K562 (cell line): ENCODE measurements around the gene IFI16. TPM values are rescaled to one million over a fixed set of nuclear protein-coding genes. Genes with fewer than 3 reads are reported as not detected.

Source experiments
- KDM1A ChIP-seq, 2 experiments: fragments of 450-650 bp; IDR thresholded peaks; 2 replicates each; pipeline ENCODE4 v1.6.1; 2016; ENCODE audit warnings: mild to moderate bottlenecking in 2 of 2
- L3MBTL2 ChIP-seq: fragments of 450-650 bp; IDR thresholded peaks from 2 replicates; pipeline ENCODE4 v1.6.1; 2016; ENCODE audit warnings: mild to moderate bottlenecking, moderate library complexity
- NR4A1 ChIP-seq, 2 experiments: fragments of 250-450 bp in 1 of 2; fragments of 450-650 bp in 1 of 2; sonication (Bioruptor Pico) in 1 of 2; IDR thresholded peaks; 2 replicates each; pipeline versions ENCODE4 v1.4.0 to v1.6.1; 2016 to 2020; ENCODE audit warnings: mild to moderate bottlenecking in 2 of 2, missing compliant biosample characterization in 1 of 2, missing genetic modification characterization in 1 of 2, moderate library complexity in 1 of 2
- PHTF2 ChIP-seq: fragments of 250-450 bp; sonication (Bioruptor Pico); IDR thresholded peaks from 2 replicates; pipeline ENCODE4 v1.5.0; 2021; ENCODE audit warnings: mild to moderate bottlenecking
- POLR2AphosphoS2 ChIP-seq: IDR thresholded peaks from 2 replicates; pipeline ENCODE4 v1.6.1; 2012; ENCODE audit warnings: low read length, improper control_type of control experiment
- SMC3 ChIP-seq: conservative IDR thresholded peaks from 2 replicates; pipeline ENCODE4 v1.6.1; 2011; ENCODE audit warnings: low read depth, low read length, improper control_type of control experiment; ENCODE audit not compliant: insufficient read depth
- SRSF1 ChIP-seq: fragments of 200-400 bp; formaldehyde crosslinking; IDR thresholded peaks from 2 replicates; pipeline ENCODE4 v1.6.1; 2017; ENCODE audit warnings: mild to moderate bottlenecking, low read depth, low read length, moderate library complexity
- SRSF3 ChIP-seq: fragments of 200-400 bp; formaldehyde crosslinking; IDR thresholded peaks from 2 replicates; pipeline ENCODE4 v1.6.1; 2016; ENCODE audit warnings: mild to moderate bottlenecking, low read length, moderate library complexity; ENCODE audit not compliant: insufficient read depth
- SUPT5H ChIP-seq: fragments of 450-650 bp; IDR thresholded peaks from 2 replicates; pipeline ENCODE4 v1.6.1; 2016
- TAF7 ChIP-seq: fragments of 450-650 bp; IDR thresholded peaks from 2 replicates; pipeline ENCODE4 v1.6.1; 2016; ENCODE audit warnings: missing genetic modification characterization, missing compliant biosample characterization
- TCF3 ChIP-seq: sonication (generic); formaldehyde crosslinking; IDR thresholded peaks from 2 replicates; pipeline ENCODE4 v1.4.0; 2020; ENCODE audit warnings: mild to moderate bottlenecking, missing genetic modification reagents
- ZNF133 ChIP-seq: fragments of 250-450 bp; sonication (Bioruptor Pico); IDR thresholded peaks from 2 replicates; pipeline ENCODE4 v1.4.0; 2020; ENCODE audit warnings: mild to moderate bottlenecking
- ZNF143 ChIP-seq: sonication (generic); formaldehyde crosslinking; IDR thresholded peaks from 2 replicates; pipeline ENCODE4 v1.9.0; 2022; ENCODE audit warnings: mild to moderate bottlenecking, missing genetic modification reagents
- ZNF449 ChIP-seq: fragments of 250-450 bp; sonication (Bioruptor Pico); IDR thresholded peaks from 2 replicates; pipeline ENCODE4 v1.8.0; 2022; ENCODE audit warnings: moderate library complexity, mild to moderate bottlenecking, inconsistent platforms
- ZNF57 ChIP-seq: fragments of 450-650 bp; formaldehyde crosslinking; IDR thresholded peaks from 2 replicates; pipeline ENCODE4 v1.4.0; 2020; ENCODE audit warnings: mild to moderate bottlenecking, moderate library complexity
- ZNF699 ChIP-seq: fragments of 250-450 bp; sonication (Bioruptor Pico); IDR thresholded peaks from 2 replicates; pipeline ENCODE4 v1.8.0; 2021; ENCODE audit warnings: mild to moderate bottlenecking, moderate library complexity; ENCODE audit not compliant: insufficient replicate concordance
- ZNF830 ChIP-seq: fragments of 250-450 bp; sonication (Bioruptor Pico); IDR thresholded peaks from 2 replicates; pipeline ENCODE4 v1.5.0; 2021; ENCODE audit warnings: mild to moderate bottlenecking
- ZZZ3 ChIP-seq: fragments of 450-650 bp; IDR thresholded peaks from 2 replicates; pipeline ENCODE4 v1.6.1; 2016; ENCODE audit warnings: antibody characterized with exemption, mild to moderate bottlenecking, moderate library complexity
- polyA plus RNA-seq, 8 experiments: library from polyadenylated mRNA; depleted of rRNA in 4 of 8; stranded (reverse) in 5 of 8; unstranded in 3 of 8; fragments of >200 nt; fragmentation: Nextera tagmentation in 2 of 8; fragmentation: Illumina TruSeq in 1 of 8; extraction: Ambion mirVana in 2 of 8; extraction: Trizol in 1 of 8; gene quantifications; 2 replicates each; pipeline versions ENCODE4 v1.2.1 to v1.2.3, GENCODE V29; 2011 to 2014; ENCODE audit warnings: inconsistent platforms in 1 of 8, missing spikeins in 1 of 8
- total RNA-seq, 7 experiments: library from RNA; depleted of rRNA in 6 of 7; stranded (reverse); fragments of >200 nt in 6 of 7; fragmentation: Illumina TruSeq in 2 of 7; extraction: Trizol in 2 of 7; gene quantifications; 2 replicates each; pipeline versions ENCODE4 v1.2.1 to v1.2.3, GENCODE V29; 2011 to 2021; ENCODE audit warnings: low replicate concordance in 1 of 7
- TF ChIP-seq, protein P1 (sequence below): fragments of 450-650 bp; formaldehyde crosslinking; IDR thresholded peaks from 2 replicates; pipeline ENCODE4 v1.4.0; 2020; ENCODE audit warnings: mild to moderate bottlenecking
- TF ChIP-seq, protein P2 (sequence below): fragments of 450-650 bp; IDR thresholded peaks from 2 replicates; pipeline ENCODE4 v1.6.1; 2016; ENCODE audit warnings: mild to moderate bottlenecking
- TF ChIP-seq, protein P3 (sequence below): sonication (generic); IDR thresholded peaks from 2 replicates; pipeline ENCODE4 v1.6.1; 2016

Gene IFI16
- total and polyA plus RNA-seq, 9 of the 15 experiments (the other 6 are each of a cell fraction or from before 2014, with no cell fraction given) = 0.70 to 2.8 (median 1.6) TPM

DNA sequence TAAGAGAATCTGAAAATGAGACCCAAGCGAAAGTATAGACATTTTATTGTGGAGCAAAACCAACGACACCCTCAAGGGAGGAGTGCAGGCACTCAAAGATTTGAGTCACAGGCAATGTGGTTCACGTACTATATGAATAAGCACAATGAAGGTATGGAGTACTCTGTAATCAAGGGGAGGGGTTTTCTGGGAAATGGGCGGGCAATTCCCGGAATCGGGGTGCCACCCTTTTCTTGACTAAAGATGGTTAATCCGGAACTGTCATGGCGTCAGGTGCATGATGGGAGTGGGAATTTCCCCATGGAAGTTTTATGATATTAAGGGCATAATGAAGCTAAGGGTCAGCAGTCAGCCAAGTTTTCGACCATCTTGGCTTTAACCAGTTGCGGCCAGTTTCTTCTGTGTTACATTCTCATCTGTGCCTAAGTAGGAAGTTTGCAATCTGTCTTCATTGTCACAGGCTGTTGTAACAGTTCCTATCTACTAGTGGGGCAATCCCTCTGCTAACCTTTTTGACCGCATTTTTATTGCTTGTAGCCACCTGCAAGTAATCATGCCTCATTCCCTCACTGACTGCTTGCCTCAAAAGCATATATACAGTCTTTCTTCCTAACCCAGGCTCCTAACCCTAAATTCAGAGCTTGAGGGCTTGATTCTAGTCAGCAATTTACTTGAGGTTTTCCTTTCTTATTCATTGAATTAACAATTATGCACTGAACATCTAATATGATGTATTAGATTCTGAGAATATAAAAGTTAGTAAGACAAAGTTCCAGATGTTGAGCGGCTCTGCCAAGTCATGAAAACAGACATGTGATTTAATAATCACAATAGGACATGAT is 67.6 kb downstream of the IFI16 start (continued):
- TF ChIP-seq KDM1A (IDR thresholded peaks at IDR 0.05) (peak; percentile 85 to 86; a peak in 2 of 4 replicates), ZNF449 (CRISPR knock-in tag) (no peak), NR4A1 (CRISPR knock-in tag; IDR thresholded peaks at IDR 0.05) (no peak), NR4A1 (tag; IDR thresholded peaks at IDR 0.05) (peak; percentile 88), SRSF1 (no peak), ZNF143 (CRISPR knock-in tag) (peak; percentile 71), SMC3 (no peak), ZNF57 (CRISPR knock-in tag) (no peak), ZNF133 (no peak), TAF7 (tag) (peak; percentile 42; the same call in 1 of the 2 replicates), L3MBTL2 (0 out of 2 replicates have a peak, but pooled peaks have one; percentile 27), SUPT5H (peak; percentile 46), TCF3 (CRISPR knock-in tag) (no peak), POLR2AphosphoS2 (no peak), ZZZ3 (no peak), PHTF2 (CRISPR knock-in tag) (no peak), SRSF3 (no peak), ZNF830 (CRISPR knock-in tag) (no peak), ZNF699 (CRISPR knock-in tag) (no peak)
- TF ChIP-seq, protein P1, sequence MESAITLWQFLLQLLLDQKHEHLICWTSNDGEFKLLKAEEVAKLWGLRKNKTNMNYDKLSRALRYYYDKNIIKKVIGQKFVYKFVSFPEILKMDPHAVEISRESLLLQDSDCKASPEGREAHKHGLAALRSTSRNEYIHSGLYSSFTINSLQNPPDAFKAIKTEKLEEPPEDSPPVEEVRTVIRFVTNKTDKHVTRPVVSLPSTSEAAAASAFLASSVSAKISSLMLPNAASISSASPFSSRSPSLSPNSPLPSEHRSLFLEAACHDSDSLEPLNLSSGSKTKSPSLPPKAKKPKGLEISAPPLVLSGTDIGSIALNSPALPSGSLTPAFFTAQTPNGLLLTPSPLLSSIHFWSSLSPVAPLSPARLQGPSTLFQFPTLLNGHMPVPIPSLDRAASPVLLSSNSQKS = no peak
- TF ChIP-seq, protein P2, sequence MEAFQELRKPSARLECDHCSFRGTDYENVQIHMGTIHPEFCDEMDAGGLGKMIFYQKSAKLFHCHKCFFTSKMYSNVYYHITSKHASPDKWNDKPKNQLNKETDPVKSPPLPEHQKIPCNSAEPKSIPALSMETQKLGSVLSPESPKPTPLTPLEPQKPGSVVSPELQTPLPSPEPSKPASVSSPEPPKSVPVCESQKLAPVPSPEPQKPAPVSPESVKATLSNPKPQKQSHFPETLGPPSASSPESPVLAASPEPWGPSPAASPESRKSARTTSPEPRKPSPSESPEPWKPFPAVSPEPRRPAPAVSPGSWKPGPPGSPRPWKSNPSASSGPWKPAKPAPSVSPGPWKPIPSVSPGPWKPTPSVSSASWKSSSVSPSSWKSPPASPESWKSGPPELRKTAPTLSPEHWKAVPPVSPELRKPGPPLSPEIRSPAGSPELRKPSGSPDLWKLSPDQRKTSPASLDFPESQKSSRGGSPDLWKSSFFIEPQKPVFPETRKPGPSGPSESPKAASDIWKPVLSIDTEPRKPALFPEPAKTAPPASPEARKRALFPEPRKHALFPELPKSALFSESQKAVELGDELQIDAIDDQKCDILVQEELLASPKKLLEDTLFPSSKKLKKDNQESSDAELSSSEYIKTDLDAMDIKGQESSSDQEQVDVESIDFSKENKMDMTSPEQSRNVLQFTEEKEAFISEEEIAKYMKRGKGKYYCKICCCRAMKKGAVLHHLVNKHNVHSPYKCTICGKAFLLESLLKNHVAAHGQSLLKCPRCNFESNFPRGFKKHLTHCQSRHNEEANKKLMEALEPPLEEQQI = 0 out of 2 replicates have a peak, but pooled peaks have one; percentile 47
- TF ChIP-seq, protein P3, sequence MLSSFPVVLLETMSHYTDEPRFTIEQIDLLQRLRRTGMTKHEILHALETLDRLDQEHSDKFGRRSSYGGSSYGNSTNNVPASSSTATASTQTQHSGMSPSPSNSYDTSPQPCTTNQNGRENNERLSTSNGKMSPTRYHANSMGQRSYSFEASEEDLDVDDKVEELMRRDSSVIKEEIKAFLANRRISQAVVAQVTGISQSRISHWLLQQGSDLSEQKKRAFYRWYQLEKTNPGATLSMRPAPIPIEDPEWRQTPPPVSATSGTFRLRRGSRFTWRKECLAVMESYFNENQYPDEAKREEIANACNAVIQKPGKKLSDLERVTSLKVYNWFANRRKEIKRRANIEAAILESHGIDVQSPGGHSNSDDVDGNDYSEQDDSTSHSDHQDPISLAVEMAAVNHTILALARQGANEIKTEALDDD = no peak
